H4 (cell line): ENCODE measurements around the gene GALNT12. TPM values are rescaled to one million over a fixed set of nuclear protein-coding genes. Genes with fewer than 3 reads are reported as not detected.

Experiments
- DNase-seq: peaks from one replicate; pipeline ENCODE4 v3.0.0-alpha.2; 2015; ENCODE audit warnings: low spot score
- total RNA-seq: library from RNA; depleted of rRNA; stranded (reverse); fragments of >200 nt; shearing (Covaris generic); gene quantifications from 2 replicates; pipeline ENCODE4 v1.2.3, GENCODE V29; 2014

GALNT12 gene
- total RNA-seq, 1 experiment from 2014 or later: 3.6 TPM

DNA sequence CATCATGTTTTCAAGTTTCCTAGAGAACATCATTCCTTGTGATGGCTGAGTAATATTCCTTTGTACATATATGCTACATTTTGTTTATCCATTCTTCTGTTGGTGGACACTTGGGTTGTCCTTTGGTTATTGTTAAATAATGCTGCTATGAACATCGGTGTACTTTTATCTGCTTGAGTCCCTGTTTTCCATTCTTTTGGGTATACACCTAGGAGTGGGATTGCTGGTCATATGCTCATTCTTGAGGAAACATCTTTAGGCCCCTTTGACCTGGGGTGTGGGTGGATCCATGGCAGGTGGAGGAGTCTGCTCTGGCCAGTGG lies 25.3 kb downstream of the GALNT12 start:
- no peak for DNase-seq

DNA sequence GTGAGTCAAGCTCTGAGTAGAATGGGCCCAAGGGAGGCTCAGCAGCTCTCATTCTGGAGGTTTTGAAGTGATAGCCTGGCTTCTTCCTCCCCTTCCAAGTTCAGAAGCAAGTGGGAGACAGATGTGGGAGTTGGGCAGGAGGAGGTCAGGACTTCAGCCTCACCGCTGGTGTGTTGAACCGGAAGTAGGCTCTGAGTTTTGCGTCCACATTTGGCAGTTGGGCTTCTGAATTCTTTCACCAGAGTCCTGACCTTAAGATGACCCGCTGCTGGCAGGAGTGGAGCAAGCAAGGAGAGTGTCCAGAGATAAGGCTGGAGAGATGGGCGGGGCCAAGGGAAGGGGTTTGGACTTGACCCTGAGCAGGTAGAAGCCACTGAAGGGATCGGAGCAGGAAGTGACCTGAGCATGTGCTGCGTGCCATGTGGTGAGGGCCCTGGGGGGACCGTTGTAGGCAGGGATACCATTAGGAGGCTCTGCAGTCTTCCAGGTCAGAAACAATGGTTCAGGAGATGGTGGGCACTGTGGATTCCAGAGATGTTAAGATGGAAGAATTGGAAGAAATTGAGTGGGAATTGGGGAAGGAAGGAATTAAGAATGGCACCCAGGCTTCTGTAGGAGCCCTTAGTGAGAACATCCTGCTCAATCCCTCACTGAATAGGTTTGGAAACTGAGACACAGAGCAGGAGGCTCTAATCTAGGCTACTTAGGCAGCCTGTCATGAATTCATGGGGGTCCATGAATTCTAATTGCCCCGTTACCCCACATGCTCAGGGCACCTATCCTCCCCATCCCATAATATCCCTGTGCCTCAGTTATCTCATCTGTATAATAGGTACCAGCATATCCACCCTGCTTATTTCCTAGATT lies 25.9 kb downstream of the GALNT12 start:
- no peak for DNase-seq

DNA sequence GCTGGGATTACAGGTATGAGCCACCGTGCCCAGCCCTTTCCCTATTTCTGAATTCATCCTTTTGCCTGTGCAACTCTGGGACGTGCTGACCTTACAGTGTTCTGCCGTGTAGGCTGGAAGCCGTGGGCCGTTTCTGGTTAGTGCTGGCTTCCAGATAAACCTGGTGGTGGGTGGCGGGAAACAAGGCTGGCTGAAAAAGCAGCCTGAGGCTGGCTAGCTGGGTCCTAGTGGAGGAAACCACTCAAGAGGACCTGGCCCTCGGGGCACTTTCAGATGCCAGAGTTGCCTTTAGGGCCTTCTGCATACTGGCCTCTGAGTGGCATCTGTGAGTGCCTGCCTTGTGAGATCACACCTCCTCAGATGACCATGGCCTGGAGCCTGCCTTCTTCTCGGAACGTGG lies 26.9 kb downstream of the GALNT12 start:
- no peak for DNase-seq

DNA sequence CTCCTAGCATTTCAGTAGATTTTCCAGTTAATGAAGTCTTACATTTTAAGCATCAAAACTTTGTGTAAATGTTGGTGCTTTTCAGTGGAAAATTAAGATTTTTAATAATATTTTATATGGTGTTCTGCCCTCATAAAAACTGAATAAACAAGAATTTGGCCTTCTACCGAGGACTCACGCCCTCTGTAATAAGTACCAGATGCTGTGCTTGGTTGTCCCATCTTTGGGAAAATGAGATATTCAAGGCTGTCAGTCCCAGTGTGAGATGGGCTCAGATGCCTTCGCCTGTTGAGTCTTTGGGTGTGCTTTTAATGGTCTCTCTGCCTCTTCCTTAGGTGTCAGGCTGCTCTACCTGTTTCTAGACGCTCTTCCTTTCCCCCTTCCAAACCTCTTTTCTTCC lies 28.7 kb downstream of the GALNT12 start:
- no peak for DNase-seq

DNA sequence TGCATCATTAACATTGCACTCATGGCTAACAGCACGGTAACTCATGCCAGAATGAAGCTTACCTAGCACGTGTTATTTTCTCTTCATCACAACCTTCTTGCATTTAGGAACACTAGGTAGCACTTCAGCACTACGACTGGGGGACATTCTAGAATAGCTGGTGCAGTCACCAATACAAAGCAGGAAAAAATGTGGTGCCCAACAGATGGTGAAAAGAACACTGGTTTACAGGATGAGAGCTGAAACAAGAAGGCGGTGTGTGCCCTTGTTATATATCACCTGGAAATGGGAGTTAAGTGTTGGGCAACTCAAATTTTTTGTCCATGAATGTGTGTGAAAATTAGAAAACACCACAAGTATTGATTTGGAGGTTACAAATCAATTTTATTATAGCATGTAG lies 30.0 kb downstream of the GALNT12 start:
- DNase-seq: no peak

DNA sequence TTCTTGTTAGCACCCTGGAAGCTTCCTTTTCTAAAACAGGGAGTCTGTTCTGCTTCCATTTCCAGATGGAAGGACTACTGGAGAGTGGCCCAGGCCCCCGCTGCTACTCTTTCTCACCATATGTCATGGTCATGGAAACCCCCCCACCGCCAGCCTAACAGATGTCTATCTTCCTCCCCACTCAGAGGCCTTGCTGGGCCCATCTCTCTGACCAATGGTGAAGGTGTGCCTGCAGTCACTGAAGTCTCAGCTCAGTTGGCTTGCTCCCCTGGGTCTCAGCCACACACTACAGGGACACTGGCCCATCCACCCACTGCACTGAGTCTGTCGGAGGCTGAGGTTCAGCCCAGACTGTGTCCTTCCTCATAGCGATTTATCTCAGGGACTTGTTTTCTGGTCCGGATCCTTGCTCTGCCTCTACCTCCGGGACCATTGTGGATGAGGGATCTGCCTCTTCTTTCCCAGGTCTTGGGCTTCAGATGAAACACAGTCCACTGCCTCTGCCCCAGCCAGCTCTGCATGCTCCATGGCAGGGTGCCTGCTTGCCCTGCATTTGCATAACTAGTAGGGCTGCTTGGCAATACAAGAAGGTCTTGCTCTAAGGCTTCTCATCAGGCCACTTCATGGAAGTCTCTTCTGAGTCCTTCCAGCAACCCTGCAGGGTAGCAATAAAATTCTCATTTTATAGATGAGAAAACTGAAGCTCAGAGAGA lies 30.8 kb downstream of the GALNT12 start:
- no peak for DNase-seq

DNA sequence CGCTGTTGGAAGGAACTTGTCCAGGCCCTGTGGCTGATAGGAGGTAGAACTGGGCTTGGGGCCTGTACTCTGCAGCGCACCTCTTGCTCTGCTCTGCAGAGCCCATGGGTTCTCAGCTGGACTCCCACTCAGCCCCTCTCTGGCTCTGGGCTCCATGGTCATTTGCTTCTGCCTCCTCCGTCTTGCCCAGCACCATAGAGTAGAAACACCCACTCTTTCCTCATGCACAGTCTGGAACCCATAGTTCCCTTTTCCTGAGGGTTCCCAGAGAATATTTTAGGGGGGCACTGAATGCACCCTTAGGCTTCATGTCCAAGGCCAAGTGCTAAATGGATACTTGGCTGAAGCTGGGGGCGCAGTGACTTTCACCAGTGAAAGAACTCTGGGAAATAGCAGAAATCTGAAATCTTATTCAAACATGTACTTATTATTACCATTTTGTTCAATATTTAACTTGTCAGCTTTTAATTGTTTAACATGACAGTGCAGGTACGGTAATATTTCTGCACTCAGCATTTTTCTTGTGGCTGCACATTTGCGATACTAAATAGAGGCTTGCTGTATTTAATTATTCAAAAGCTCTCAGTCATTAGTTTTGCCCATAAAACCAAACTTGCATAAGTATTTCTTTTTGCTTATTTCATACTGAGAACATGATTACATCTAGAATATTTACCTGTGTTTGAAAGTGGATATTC lies 31.5 kb downstream of the GALNT12 start:
- no peak for DNase-seq

DNA sequence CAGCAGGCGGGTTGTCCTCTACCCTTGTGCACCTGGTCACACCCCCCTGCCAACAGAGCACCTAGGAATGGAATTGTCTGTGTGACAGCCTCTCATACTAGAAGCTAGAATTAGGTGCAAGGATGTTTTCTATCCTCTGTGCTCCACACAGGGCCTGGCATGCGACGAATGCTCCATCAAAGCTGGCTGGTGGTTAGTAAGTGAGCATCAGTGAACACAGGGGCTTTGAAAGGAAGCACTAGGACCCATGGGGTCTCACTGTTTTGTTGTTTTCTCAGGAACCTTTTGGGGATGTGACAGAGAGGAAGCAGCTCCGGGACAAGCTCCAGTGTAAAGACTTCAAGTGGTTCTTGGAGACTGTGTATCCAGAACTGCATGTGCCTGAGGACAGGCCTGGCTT lies 32.3 kb downstream of the GALNT12 start:
- DNase-seq: no peak

DNA sequence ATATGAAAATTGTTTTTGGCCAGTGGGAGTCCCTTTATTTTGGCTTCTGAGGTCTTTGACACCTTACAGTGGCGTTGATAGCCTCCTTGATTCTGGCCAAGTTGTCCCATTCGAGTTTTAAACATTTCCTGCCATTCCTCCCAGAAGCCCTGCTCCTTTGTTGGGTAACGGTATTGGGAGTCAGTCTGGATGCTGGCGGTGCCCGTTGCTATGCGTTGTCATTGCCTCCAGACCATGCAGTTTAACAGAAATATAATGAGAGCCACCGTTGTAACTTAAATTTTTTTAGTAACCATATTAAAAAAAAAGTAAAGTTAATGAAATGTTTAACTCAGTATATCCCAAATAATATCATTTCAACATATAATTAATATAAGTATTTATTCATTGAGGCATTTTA lies 35.0 kb downstream of the GALNT12 start:
- no peak for DNase-seq

DNA sequence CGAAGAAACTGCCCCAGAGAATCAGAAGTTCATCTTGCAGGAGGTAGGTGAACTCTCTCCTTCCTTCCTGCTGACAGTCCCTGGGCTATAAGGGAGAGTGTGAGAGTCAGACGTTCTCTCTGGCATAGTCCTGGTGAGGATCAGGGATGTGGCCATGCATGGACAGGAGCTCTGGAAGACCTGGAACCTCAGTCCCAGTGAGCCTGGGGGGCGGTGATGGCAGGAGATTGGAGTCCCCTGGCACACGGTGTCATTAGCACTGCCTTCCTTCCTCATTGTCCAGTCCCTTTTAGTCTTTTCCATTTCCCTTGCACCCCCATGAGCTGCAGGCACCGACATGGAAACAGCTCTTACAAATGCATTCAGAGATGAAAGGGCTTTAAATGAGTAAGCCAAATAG lies 38.6 kb downstream of the GALNT12 start:
- no peak for DNase-seq

DNA sequence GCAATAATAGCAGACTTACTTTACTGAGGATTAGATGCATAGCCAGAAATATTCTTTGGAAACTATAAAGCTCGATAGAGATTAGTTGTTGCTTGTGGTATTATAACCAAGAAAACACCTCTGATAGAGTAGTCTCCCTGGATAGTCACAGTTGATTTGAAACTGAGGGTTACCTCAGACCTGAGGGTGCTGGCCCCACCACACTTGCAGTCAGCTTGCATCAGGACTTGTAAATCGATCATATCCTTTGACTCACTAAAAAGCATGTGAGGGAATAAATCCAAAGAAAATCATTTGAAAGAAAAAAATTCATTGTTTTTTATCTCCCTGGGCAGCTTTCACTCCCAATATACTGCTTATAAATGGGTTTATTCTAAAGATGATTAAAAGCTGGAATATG lies 39.4 kb downstream of the GALNT12 start:
- DNase-seq: no peak

DNA sequence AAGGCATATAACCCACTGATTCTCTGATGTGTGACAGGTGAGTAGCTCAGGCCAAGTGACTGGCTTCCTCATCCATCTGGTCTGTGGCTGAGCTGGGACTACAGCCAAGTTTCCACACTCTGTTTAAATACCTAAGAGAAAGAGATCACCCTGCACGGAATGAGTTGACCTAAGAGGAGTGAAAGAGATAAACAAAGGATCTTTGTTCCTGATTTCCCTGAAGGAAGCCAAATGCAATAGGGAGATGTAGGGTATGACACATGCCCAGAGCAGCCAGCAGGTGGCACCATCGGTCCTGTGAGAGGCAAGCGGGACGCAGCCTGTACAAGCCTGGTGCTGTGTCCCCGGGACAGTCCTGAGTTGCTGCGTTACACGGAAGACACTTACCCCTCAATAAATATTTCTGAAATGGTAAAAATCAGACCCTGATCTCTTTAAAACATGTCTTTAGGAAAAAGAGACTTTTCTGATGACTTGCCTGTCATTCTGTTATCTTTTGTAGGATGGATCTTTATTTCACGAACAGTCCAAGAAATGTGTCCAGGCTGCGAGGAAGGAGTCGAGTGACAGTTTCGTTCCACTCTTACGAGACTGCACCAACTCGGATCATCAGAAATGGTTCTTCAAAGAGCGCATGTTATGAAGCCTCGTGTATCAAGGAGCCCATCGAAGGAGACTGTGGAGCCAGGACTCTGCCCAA lies 41.1 kb downstream of the GALNT12 start:
- peak; percentile 94 for DNase-seq

DNA sequence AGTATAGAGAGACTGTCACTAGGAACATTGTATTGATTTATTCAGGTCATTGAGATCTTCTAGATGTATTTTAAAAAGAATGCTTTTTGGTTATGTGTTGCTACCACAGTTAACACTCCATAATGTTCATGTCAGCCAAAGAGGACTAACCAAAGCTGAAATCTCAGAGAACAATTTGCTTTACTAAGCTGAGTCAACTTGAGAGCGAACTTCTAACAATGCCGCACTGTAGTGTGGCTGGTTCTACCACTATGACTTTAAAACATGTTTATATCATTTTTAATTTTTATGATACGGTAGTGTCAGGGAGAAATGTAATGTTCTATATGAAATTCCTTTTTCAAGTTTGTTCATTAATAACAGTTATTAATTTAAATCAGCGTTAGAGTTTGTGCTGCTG lies 42.1 kb downstream of the GALNT12 start:
- no peak for DNase-seq

DNA sequence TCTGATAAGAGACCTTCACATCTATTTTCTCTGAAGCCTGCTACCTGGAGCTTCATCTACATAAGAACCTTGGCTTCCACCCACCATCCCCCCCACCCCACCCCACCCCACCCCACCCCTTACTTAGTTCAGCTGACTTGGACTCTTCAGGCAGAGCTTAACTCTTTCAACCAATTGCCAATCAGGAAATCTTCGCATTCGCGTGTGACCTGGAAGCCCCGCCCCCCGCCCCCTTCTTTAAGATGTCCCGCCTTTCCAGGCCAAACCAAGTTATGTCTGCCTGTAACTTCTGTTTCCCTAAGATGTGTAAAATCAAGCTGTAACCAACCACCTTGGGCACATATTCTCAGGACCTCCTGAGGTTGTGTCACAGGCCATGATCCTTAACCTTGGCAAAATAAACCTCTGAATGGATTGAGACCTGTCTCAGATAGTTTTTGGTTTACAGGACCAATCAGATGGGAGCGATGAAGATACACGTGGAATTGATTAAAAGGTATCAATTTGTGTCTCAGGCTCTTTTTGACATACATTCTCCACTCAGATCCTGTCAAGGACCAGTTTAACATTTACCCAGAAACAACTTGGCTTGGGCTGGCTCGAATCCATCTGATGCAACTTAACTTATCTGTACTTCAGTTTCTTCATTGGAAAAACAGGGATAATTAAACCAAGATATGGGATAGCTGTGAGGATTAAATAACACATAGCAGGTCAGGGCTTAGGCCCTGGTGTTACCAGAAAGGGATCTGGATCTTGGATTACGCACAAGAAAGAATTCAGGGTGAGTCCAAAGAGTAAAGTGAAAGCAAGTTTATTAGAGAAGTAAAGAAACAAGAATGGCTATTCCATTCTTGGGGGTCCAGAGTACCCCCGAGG lies 43.6 kb downstream of the GALNT12 start:
- DNase-seq: no peak

DNA sequence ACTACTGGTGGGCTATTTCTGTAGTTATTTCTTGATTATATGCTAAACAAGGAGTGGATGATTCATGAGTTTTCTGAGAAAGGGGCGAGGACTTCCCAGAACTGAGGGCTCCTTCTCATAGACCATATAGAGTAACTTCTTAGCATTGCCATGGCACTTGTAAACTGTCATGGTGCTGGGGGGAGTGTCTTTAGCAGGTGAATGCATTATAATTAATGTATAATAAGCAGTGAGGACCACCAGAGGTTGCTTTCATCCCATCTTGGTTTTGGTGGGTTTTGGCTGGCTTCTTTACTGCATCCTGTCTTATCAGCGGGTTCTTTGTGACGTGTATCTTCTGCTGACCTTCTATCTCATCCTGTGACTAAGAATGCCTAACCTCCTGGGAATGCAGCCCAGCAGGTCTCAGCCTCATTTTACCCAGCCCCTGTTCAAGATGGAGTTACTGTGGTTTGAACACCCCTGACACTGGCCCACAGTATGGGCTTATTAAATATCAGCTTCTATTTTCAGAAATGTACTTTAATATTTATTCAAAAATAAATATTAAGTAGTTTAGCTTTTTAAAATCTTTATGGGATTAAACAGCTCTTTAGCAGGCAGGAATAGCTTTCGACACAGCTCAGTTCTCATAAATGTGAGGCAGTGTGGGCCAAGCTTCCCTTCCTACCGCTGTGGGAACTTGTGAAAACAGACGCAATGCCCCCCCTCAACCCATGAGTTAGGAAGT lies 44.4 kb downstream of the GALNT12 start:
- DNase-seq: no peak

DNA sequence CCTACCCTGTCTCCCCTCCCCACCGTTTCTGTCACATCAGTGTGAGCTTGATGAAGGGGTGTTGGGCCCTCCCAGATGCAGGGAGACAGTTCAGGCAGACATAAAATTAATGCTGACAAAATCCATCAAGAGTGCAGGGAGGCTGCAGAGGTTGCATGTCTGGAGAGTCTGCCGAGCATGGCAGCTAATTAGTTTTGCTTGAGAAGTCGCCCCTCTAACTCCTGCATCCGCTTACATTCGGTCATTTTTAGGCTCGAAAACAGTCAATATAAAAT lies 44.9 kb downstream of the GALNT12 start:
- DNase-seq: no peak

DNA sequence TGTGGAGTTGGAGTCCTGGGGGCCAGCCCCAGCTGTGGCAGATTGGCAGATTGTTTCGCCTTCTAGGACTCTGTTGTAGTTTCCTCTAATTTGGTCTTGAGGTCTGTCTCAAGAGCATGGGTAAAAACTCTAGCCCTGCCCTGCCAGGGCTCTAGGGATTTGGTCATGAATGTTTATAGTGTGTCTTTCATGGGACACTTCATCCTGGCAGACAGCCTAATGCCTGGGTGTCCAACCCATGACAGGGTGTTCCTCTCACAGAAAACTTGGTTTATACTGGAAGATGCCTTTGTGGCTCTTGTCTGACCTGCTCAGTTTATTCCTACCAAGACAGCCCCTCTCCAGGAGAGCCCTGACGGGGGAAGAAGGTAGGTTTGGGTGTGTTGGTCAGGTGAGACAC lies 45.5 kb downstream of the GALNT12 start:
- no peak for DNase-seq

DNA sequence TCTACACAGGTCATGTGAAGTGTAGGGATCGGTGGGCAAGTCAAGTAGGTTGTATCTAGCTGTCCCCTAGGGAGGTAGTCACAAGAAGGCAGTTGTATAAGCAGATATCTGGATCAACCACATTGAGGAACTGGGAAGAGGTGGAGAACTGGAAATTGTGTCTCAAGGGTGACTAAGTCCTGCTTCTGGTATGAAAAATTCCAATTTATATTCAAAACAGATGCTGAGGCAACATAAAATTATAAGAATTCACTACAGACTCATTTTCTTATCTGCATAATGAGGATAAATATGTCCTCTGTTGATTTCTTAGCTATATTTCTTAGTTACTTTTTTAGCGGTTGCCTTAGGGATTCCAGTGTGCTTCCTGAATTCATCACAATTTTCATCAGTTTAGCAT lies 46.8 kb downstream of the GALNT12 start:
- DNase-seq: no peak

DNA sequence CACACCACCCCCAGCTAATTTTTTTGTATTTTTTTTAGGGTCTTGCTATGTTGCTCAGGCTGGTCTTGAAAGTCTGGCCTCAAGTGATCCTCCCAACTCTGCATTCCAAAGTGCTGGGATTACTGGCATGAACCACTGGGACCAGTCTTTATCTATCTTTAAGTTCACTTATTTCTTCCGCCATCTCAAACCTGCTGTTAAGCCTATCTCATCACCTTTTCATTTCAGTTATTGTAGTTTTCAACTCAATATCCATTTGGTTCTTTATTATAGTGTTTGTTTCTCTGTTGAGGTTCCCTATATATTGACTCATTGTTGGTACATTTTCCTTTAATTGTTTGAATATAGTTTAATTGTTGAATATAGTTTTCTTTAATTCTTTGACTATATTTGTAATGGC lies 48.1 kb downstream of the GALNT12 start:
- no peak for DNase-seq

DNA sequence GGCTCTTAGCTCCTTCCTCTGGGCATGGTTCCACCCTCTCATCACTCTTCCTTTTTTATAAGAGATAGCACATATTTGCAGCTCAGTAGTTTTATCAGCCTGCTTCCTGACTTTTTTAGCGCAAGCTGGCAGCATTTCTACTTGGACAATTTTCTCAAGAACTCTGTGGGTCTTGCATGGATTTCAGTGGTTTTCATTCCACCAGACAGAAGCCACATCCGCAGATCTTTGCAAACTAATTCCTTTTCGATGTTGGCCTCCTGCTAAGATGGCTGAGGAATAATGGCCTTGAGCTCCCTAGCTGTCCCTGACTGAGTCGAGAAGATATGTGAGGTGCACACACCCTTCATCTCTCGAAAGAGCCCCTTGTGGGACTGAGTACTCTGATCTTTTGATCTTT lies 49.5 kb downstream of the GALNT12 start:
- no peak for DNase-seq

DNA sequence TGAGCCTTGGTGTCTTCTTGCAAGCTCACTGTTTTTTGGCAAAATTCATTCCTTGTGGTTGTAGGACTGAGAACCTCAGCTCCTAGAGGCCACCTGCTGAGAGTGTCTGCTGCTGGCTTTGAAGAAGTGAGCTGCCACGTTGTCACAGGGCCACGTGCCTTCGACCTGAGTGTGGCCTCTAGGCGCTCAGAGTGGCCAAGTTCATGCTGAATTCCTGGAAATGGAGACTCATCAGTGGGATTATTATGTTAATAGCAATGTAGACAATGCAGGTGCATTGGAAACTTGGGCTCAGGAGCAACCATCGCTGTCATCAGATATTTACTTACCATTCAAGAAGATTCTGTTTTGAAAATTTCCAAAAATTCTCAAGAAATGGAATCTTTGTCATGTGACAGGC lies 52.5 kb downstream of the GALNT12 start:
- no peak for DNase-seq
